Measurements from ENCODE around the gene HS6ST1. TPM values are rescaled to one million over a fixed set of nuclear protein-coding genes. Genes with fewer than 3 reads are reported as not detected.

Gene HS6ST1
- total RNA-seq, 4 donors from 2014 or later: 20.5 to 43.6 (median 32.1) TPM

DNA sequence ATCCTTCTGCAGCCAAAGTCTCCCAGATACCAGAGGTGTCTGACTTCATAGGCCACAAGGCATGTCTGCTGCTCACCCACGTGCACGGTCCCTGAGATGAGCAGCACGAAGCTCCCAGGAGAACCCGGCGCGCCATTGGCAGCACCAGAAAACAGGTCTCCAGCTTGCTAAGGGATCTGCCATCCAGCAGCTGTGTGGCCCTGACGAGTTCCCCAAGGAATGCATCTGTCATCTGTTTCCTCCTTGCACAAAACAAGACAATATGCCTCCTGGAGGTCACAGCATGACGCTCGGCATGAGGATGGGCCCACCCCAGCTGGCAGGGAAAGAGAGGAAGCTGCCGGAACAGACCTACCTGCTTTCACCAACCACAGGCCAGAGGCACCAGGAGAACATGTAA lies 29.2 kb downstream of the HS6ST1 start:
- no peaks in the 10 kb centered on the region for H3K27me3 ChIP-seq
- H3K36me3 ChIP-seq: peaks cover 0 to 28% of the 10 kb centered on the region in 2 donors
- H3K9me3 ChIP-seq: no peaks in the 10 kb centered on the region
- ATAC-seq: no peak
- WGBS, 2 donors (ENCODE audit: low coverage in 1 of 2): 56 to 70% methylated on average over 2 to 3 of the region's 10 CpGs
- H3K4me1 ChIP-seq: peaks cover 0 to 52% (median 8%) of the 10 kb centered on the region in 3 donors
- no peak overlapping the region for H3K27ac ChIP-seq
- H3K4me3 ChIP-seq: no peak overlapping the region
- TF ChIP-seq EP300 (IDR thresholded peaks at IDR 0.05): no peak
- TF ChIP-seq, protein P1, sequence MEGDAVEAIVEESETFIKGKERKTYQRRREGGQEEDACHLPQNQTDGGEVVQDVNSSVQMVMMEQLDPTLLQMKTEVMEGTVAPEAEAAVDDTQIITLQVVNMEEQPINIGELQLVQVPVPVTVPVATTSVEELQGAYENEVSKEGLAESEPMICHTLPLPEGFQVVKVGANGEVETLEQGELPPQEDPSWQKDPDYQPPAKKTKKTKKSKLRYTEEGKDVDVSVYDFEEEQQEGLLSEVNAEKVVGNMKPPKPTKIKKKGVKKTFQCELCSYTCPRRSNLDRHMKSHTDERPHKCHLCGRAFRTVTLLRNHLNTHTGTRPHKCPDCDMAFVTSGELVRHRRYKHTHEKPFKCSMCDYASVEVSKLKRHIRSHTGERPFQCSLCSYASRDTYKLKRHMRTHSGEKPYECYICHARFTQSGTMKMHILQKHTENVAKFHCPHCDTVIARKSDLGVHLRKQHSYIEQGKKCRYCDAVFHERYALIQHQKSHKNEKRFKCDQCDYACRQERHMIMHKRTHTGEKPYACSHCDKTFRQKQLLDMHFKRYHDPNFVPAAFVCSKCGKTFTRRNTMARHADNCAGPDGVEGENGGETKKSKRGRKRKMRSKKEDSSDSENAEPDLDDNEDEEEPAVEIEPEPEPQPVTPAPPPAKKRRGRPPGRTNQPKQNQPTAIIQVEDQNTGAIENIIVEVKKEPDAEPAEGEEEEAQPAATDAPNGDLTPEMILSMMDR (IDR thresholded peaks at IDR 0.05): no peak
- TF ChIP-seq POLR2AphosphoS5 (IDR thresholded peaks at IDR 0.05): no peak
- no peak for TF ChIP-seq POLR2A (IDR thresholded peaks at IDR 0.05)

DNA sequence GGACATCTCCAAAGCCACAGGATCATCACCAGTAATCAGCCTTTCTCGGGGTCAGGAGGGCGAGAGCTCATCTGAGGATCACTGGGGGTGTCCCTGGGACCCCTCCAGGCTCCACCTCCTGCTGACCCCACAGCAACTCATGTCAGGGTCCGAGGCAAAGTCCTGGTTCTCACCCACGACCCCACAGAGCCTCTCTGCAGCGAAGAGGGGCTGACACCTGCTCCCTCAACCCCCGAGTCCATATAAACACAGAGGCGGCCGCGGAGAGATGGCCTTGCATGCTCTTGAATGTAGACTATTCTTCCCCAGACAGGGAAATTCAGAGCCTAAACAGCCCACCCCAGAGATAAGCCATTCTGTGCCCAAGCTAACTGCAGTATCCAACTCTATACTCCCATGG lies 29.9 kb downstream of the HS6ST1 start:
- no peak overlapping the region for H3K27ac ChIP-seq
- ATAC-seq: no peak
- peaks cover 0 to 28% of the 10 kb centered on the region in 2 donors for H3K36me3 ChIP-seq
- peaks cover 0 to 51% (median 8%) of the 10 kb centered on the region in 3 donors for H3K4me1 ChIP-seq
- no peaks in the 10 kb centered on the region for H3K9me3 ChIP-seq
- no peak overlapping the region for H3K4me3 ChIP-seq
- WGBS, 2 donors (ENCODE audit: low coverage in 1 of 2): 20% methylated on average over 1 of the region's 9 CpGs; no CpG with 5 or more reads in 1 of the 2 donors
- no peaks in the 10 kb centered on the region for H3K27me3 ChIP-seq
- TF ChIP-seq POLR2A (IDR thresholded peaks at IDR 0.05) (no peak), EP300 (IDR thresholded peaks at IDR 0.05) (no peak), POLR2AphosphoS5 (IDR thresholded peaks at IDR 0.05) (no peak)
- TF ChIP-seq, protein P1 (IDR thresholded peaks at IDR 0.05): no peak

DNA sequence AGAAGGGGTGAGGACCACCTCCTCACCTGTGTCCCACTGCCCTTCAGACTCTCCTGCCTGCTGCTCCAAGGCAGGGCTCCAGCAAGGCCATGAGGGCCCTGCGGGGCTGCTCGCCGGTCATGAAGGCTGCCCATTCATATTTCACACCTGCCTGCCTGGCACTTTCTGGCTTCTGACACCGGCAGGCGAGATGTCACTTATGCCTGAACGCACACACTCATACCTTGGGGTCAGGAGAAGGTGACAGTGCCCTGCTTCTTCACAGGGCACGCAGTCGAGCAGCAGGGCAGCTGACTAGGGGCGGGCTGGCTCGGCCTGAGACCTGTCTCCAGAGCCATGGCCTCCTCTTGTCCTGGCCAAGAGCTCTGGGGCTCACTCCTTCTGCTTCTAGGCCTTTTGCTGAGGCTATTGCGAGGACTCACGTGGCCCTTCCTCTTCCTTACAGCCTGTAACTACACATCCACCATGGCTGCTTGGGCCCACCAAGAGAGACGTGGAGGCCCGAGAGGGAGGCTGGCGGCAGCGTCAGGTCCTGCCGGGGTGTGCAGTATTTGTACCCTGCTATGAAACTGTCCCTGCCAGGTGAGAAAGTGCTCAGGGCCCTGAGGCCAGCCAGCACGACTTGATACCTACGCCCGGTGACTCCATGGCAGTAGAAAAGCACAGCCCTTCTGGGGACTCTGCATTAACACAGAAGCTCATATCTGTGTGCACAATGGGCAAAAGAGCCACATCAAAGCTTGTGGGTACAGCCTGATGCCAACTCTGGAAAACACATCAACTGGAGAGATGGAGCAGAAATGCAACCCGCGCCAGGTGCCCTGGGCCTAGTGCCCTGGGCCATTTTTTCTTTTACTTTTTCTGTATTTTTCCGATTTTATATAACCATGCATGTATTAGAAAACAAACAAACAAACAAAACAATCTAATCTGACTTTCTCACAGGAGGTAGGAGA lies 30.6 kb downstream of the HS6ST1 start:
- TF ChIP-seq EP300 (IDR thresholded peaks at IDR 0.05) (no peak), POLR2AphosphoS5 (IDR thresholded peaks at IDR 0.05) (no peak), POLR2A (IDR thresholded peaks at IDR 0.05) (no peak)
- TF ChIP-seq, protein P1 (IDR thresholded peaks at IDR 0.05): no peak
- WGBS, 2 donors (ENCODE audit: low coverage in 1 of 2): 91% methylated on average over 8 of the region's 23 CpGs; no CpG with 5 or more reads in 1 of the 2 donors
- no peaks in the 10 kb centered on the region for H3K9me3 ChIP-seq
- H3K36me3 ChIP-seq: peaks cover 0 to 28% of the 10 kb centered on the region in 2 donors
- no peaks in the 10 kb centered on the region for H3K27me3 ChIP-seq
- H3K27ac ChIP-seq: no peak overlapping the region
- peaks cover 0 to 51% (median 10%) of the 10 kb centered on the region in 3 donors for H3K4me1 ChIP-seq
- ATAC-seq: no peak
- H3K4me3 ChIP-seq: no peak overlapping the region

DNA sequence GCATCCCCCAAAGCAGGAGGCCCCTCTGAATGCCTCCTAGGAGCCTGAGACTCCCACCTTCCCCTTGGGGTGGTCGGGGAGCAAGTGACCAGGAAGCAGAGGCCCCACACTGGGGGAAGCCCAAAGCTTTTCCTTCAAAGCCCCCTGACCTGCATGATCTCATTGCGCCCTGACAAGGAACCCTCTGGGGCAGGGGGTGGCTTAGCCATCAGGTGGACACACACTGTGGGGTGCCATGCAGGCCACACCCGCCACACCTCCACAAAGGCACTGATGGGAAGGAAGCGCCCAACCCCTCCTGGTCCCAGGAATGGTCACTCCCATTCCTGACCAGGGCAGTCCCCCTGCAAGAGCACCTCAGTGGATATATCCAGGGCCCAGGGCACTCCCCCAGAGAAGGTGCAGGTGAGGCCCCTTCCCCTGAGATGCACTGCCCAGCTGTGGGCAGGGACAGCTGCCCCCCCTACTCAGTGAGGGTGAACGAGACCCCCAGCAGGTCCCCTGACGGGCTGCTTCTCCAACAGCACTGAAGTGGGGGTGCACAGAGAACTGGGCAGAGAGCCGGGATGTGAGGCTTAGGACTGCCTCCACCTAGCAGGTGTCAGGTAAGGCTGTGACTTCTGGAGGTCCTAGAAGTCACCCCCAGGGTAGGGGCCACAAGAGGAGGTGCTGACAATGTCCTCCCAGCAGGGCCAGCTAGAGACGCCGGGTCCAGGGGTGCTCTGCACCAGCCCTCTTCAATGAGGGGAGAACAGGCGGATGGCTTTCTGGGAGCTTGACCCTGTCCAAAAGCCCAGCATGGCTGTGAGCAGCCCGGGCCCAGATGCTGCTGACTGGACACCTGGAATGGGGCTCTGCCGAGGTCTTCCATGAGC lies 31.5 kb downstream of the HS6ST1 start:
- Histone ChIP-seq H3K4me1 (peaks cover 0 to 56% (median 20%) of the 10 kb centered on the region in 3 donors), H3K4me3 (no peak overlapping the region), H3K27ac (no peak overlapping the region), H3K36me3 (peaks cover 0 to 28% of the 10 kb centered on the region in 2 donors), H3K9me3 (no peaks in the 10 kb centered on the region), H3K27me3 (no peaks in the 10 kb centered on the region)
- TF ChIP-seq POLR2A (IDR thresholded peaks at IDR 0.05) (no peak), POLR2AphosphoS5 (IDR thresholded peaks at IDR 0.05) (no peak), EP300 (IDR thresholded peaks at IDR 0.05) (no peak)
- TF ChIP-seq, protein P1 (IDR thresholded peaks at IDR 0.05): no peak
- ATAC-seq: no peak
- no CpG with 5 or more reads among the region's 12 CpGs for WGBS, 2 donors (ENCODE audit: low coverage in 1 of 2)

Measured in gastroesophageal sphincter (tissue), 4 donors.